ENCODE data around the gene CHRNB4.

DNA sequence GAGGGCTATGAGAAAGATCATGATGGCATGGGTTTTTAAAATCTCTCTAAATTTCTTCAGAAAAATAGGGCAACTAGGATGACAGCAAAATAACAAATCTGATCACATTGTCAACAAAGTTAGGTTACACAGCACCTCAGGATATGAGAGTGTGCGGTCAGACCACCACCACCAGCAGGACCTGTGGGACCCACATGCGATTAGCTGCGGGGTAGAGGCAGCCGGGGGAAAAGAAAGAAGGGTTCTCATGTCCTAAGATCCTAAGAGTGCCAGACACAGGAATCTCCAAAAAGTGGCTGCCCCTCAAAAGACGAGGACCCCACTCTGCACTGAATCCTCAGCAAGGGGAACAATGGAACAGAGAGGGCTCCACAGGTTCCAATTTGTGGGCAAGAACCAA, 35.8 kb downstream of the CHRNB4 start:
- TF ChIP-seq, protein P1, sequence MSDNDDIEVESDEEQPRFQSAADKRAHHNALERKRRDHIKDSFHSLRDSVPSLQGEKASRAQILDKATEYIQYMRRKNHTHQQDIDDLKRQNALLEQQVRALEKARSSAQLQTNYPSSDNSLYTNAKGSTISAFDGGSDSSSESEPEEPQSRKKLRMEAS (IDR thresholded peaks at IDR 0.05) = no peak
- TF ChIP-seq, protein P2, sequence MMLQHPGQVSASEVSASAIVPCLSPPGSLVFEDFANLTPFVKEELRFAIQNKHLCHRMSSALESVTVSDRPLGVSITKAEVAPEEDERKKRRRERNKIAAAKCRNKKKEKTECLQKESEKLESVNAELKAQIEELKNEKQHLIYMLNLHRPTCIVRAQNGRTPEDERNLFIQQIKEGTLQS (IDR thresholded peaks at IDR 0.05) = no peak
- TF ChIP-seq, protein P3, sequence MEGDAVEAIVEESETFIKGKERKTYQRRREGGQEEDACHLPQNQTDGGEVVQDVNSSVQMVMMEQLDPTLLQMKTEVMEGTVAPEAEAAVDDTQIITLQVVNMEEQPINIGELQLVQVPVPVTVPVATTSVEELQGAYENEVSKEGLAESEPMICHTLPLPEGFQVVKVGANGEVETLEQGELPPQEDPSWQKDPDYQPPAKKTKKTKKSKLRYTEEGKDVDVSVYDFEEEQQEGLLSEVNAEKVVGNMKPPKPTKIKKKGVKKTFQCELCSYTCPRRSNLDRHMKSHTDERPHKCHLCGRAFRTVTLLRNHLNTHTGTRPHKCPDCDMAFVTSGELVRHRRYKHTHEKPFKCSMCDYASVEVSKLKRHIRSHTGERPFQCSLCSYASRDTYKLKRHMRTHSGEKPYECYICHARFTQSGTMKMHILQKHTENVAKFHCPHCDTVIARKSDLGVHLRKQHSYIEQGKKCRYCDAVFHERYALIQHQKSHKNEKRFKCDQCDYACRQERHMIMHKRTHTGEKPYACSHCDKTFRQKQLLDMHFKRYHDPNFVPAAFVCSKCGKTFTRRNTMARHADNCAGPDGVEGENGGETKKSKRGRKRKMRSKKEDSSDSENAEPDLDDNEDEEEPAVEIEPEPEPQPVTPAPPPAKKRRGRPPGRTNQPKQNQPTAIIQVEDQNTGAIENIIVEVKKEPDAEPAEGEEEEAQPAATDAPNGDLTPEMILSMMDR (IDR thresholded peaks at IDR 0.05; ENCODE audit: low read depth, low read length, missing input control) = no peak
- TF ChIP-seq GABPA (IDR thresholded peaks at IDR 0.05 in 1 of 2, conservative IDR thresholded peaks at IDR 0.05 in 1 of 2) (no peak), TAF1 (conservative IDR thresholded peaks at IDR 0.05) (no peak), JUND (IDR thresholded peaks at IDR 0.05) (no peak), HNF4A (conservative IDR thresholded peaks at IDR 0.05) (no peak), EGR1 (IDR thresholded peaks at IDR 0.05; ENCODE audit: low read depth in 2 of 2) (no peak), NR2F2 (IDR thresholded peaks at IDR 0.05) (no peak), FOXA1 (IDR thresholded peaks at IDR 0.05) (no peak), RXRA (IDR thresholded peaks at IDR 0.05) (no peak), RAD21 (IDR thresholded peaks at IDR 0.05) (no peak)
- TF ChIP-seq, protein P4, sequence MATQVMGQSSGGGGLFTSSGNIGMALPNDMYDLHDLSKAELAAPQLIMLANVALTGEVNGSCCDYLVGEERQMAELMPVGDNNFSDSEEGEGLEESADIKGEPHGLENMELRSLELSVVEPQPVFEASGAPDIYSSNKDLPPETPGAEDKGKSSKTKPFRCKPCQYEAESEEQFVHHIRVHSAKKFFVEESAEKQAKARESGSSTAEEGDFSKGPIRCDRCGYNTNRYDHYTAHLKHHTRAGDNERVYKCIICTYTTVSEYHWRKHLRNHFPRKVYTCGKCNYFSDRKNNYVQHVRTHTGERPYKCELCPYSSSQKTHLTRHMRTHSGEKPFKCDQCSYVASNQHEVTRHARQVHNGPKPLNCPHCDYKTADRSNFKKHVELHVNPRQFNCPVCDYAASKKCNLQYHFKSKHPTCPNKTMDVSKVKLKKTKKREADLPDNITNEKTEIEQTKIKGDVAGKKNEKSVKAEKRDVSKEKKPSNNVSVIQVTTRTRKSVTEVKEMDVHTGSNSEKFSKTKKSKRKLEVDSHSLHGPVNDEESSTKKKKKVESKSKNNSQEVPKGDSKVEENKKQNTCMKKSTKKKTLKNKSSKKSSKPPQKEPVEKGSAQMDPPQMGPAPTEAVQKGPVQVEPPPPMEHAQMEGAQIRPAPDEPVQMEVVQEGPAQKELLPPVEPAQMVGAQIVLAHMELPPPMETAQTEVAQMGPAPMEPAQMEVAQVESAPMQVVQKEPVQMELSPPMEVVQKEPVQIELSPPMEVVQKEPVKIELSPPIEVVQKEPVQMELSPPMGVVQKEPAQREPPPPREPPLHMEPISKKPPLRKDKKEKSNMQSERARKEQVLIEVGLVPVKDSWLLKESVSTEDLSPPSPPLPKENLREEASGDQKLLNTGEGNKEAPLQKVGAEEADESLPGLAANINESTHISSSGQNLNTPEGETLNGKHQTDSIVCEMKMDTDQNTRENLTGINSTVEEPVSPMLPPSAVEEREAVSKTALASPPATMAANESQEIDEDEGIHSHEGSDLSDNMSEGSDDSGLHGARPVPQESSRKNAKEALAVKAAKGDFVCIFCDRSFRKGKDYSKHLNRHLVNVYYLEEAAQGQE (IDR thresholded peaks at IDR 0.05) = no peak
